Endothelial cell of umbilical vein (primary cell): ENCODE measurements around the gene NLN.

Source experiments
- CTCF ChIP-seq, 2 donors: IDR thresholded peaks; 1 replicate in 1 of 2; 2 replicates in 1 of 2; pipeline ENCODE4 v1.5.1; 2011; ENCODE audit warnings: low read length in 2 of 2, mild to moderate bottlenecking in 2 of 2, moderate library complexity in 2 of 2, control low read depth in 1 of 2, inconsistent platforms in 1 of 2, low read depth in 1 of 2; ENCODE audit not compliant: insufficient read depth in 1 of 2; ENCODE audit errors: extremely low read depth in 1 of 2
- EZH2 ChIP-seq: IDR thresholded peaks from 2 replicates; pipeline ENCODE4 v1.6.1; 2012; ENCODE audit warnings: borderline replicate concordance, low read depth, mild to moderate bottlenecking, moderate library complexity, low read length, inconsistent platforms; ENCODE audit not compliant: severe bottlenecking
- FOS ChIP-seq: IDR thresholded peaks from 2 replicates; pipeline ENCODE4 v1.6.1; 2011; ENCODE audit warnings: mild to moderate bottlenecking, low read length, moderate library complexity, borderline replicate concordance; ENCODE audit not compliant: insufficient read depth
- MYC ChIP-seq: IDR thresholded peaks from one replicate; pipeline ENCODE4 v1.6.1; 2011; ENCODE audit warnings: mild to moderate bottlenecking, low read depth, low read length
- POLR2AphosphoS5 ChIP-seq: IDR thresholded peaks from 2 replicates; pipeline ENCODE4 v1.6.1; 2012; ENCODE audit warnings: low read depth, mild to moderate bottlenecking, control low read depth, low read length, moderate library complexity; ENCODE audit not compliant: insufficient read depth

- TF ChIP-seq EZH2, result no peak
- no peak for TF ChIP-seq CTCF (IDR thresholded peaks at IDR 0.05; ENCODE audit: extremely low read depth in 1 of 2, insufficient read depth in 1 of 2, low read depth in 1 of 2, low read length in 2 of 2)
- no peak for TF ChIP-seq FOS
- TF ChIP-seq MYC, result no peak
- TF ChIP-seq POLR2AphosphoS5, result no peak
Measured at GRCh38 chr5:65822710-65823109, 100.7 kb downstream of the NLN start.
